ENCODE measurements around the gene ART4.

DNA sequence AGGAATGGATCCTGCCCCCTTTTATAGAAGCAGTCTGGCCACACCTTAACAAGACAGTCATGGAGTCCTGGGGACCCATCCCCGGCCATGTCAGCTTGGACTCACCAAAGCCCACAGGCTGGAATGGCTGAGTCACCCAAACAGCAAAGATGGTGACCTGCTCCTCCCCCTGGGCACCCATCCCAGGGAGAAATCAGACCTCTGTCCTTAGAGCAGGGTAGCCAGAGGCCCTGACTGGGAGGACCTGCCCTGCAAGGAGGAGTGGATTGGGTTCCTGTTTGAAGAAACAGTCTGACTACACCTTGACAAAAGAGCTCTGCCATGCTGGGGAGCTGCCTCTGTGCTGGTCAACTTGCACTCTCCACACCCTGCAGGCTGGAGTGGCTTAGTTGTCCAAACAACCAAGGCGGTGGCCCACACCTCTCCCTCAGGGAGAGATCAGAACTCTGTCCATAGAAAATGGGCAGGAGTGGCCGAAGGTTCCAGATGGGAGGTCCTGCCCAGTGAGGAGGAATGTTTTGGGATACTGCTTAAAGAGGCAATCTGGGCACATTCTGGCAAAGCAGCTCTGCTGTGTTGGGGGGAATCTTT lies 25.7 kb upstream of the ART4 start:
- TF ChIP-seq EZH2 (IDR thresholded peaks at IDR 0.05; ENCODE audit: borderline replicate concordance, insufficient read depth, low read length, poor library complexity, severe bottlenecking) (no peak), TAF1 (IDR thresholded peaks at IDR 0.05; ENCODE audit: low read depth) (no peak), POLR2AphosphoS5 (IDR thresholded peaks at IDR 0.05) (no peak), EP300 (conservative IDR thresholded peaks at IDR 0.05; ENCODE audit: poor library complexity, severe bottlenecking) (no peak), SMC3 (conservative IDR thresholded peaks at IDR 0.05; ENCODE audit: poor library complexity) (no peak), RAD21 (conservative IDR thresholded peaks at IDR 0.05) (no peak)
- TF ChIP-seq, protein P1, sequence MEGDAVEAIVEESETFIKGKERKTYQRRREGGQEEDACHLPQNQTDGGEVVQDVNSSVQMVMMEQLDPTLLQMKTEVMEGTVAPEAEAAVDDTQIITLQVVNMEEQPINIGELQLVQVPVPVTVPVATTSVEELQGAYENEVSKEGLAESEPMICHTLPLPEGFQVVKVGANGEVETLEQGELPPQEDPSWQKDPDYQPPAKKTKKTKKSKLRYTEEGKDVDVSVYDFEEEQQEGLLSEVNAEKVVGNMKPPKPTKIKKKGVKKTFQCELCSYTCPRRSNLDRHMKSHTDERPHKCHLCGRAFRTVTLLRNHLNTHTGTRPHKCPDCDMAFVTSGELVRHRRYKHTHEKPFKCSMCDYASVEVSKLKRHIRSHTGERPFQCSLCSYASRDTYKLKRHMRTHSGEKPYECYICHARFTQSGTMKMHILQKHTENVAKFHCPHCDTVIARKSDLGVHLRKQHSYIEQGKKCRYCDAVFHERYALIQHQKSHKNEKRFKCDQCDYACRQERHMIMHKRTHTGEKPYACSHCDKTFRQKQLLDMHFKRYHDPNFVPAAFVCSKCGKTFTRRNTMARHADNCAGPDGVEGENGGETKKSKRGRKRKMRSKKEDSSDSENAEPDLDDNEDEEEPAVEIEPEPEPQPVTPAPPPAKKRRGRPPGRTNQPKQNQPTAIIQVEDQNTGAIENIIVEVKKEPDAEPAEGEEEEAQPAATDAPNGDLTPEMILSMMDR (IDR thresholded peaks at IDR 0.05; ENCODE audit: poor library complexity, severe bottlenecking) = no peak
- TF ChIP-seq, protein P2, sequence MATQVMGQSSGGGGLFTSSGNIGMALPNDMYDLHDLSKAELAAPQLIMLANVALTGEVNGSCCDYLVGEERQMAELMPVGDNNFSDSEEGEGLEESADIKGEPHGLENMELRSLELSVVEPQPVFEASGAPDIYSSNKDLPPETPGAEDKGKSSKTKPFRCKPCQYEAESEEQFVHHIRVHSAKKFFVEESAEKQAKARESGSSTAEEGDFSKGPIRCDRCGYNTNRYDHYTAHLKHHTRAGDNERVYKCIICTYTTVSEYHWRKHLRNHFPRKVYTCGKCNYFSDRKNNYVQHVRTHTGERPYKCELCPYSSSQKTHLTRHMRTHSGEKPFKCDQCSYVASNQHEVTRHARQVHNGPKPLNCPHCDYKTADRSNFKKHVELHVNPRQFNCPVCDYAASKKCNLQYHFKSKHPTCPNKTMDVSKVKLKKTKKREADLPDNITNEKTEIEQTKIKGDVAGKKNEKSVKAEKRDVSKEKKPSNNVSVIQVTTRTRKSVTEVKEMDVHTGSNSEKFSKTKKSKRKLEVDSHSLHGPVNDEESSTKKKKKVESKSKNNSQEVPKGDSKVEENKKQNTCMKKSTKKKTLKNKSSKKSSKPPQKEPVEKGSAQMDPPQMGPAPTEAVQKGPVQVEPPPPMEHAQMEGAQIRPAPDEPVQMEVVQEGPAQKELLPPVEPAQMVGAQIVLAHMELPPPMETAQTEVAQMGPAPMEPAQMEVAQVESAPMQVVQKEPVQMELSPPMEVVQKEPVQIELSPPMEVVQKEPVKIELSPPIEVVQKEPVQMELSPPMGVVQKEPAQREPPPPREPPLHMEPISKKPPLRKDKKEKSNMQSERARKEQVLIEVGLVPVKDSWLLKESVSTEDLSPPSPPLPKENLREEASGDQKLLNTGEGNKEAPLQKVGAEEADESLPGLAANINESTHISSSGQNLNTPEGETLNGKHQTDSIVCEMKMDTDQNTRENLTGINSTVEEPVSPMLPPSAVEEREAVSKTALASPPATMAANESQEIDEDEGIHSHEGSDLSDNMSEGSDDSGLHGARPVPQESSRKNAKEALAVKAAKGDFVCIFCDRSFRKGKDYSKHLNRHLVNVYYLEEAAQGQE (IDR thresholded peaks at IDR 0.05; ENCODE audit: borderline replicate concordance) = no peak

Measured in neural cell (in vitro differentiated cells).